OCI-LY7 (cell line): ENCODE measurements around the gene KCNK13. TPM values are rescaled to one million over a fixed set of nuclear protein-coding genes. Genes with fewer than 3 reads are reported as not detected.

Experiments used
- BruUV-seq: library from RNA; stranded (reverse); fragments of 400-500 nt; replicated peaks from 2 replicates; lab custom pipeline; 2021; lab: Mats Ljungman, UMichigan
- CTCF ChIA-PET: fragments of 300-600 bp; sonication (Branson Sonifier 250); formaldehyde crosslinking; loops from one replicate; lab custom pipeline; 2022; ENCODE audit warnings: antibody characterized with exemption; ENCODE audit not compliant: unreplicated experiment; lab: Charles Lee
- POLR2A ChIA-PET: fragments of 300-600 bp; sonication (Branson Sonifier 250); formaldehyde crosslinking; loops from one replicate; lab custom pipeline; 2022; ENCODE audit warnings: antibody characterized with exemption; lab: Charles Lee
- DNase-seq: peaks from one replicate; pipeline ENCODE4 v3.0.0-alpha.2; 2015; ENCODE audit warnings: low spot score
- H2AFZ ChIP-seq: fragments of 200-600 bp; sonication (generic), shearing (Covaris generic); 2 replicates; pipeline ENCODE4 v1.6.1; 2014; ENCODE audit warnings: mild to moderate bottlenecking, antibody characterized with exemption, low read length, moderate library complexity
- H3K27ac ChIP-seq: fragments of 200-600 bp; sonication (generic); 2 replicates; pipeline ENCODE4 v1.5.1; 2014; ENCODE audit warnings: mixed run types, low read depth, mild to moderate bottlenecking, moderate library complexity, low read length, inconsistent platforms; ENCODE audit not compliant: poor library complexity, severe bottlenecking
- H3K36me3 ChIP-seq: fragments of 200-600 bp; sonication (generic); 2 replicates; pipeline ENCODE4 v1.6.1; 2014; ENCODE audit warnings: mild to moderate bottlenecking, antibody characterized with exemption, low read length, moderate library complexity, mixed read lengths; ENCODE audit not compliant: insufficient read depth
- H3K4me1 ChIP-seq: fragments of 200-600 bp; sonication (generic); 2 replicates; pipeline ENCODE4 v1.5.1; 2014; ENCODE audit warnings: mild to moderate bottlenecking, low read length; ENCODE audit not compliant: insufficient read depth, poor library complexity, severe bottlenecking
- H3K4me2 ChIP-seq: fragments of 200-600 bp; sonication (generic); 2 replicates; pipeline ENCODE4 v1.6.1; 2014; ENCODE audit warnings: mild to moderate bottlenecking, low read length
- H3K4me3 ChIP-seq: fragments of 200-600 bp; sonication (generic); 2 replicates; pipeline ENCODE4 v1.5.1; 2014; ENCODE audit warnings: mild to moderate bottlenecking, low read depth, low read length; ENCODE audit not compliant: poor library complexity, severe bottlenecking
- H3K79me2 ChIP-seq: fragments of 200-600 bp; sonication (generic); 2 replicates; pipeline ENCODE4 v1.6.1; 2016; ENCODE audit warnings: low read depth, mild to moderate bottlenecking, low read length, moderate library complexity, mixed read lengths; ENCODE audit not compliant: insufficient read depth
- H3K9me2 ChIP-seq: fragments of 200-600 bp; sonication (generic); 2 replicates; pipeline ENCODE4 v1.6.1; 2016; ENCODE audit warnings: mild to moderate bottlenecking, low read length, mixed read lengths; ENCODE audit not compliant: insufficient read depth
- H3K9me3 ChIP-seq: fragments of 200-600 bp; sonication (generic); 2 replicates; pipeline ENCODE4 v1.6.1; 2014; ENCODE audit warnings: mild to moderate bottlenecking, mixed run types, low read length, mixed read lengths
- H4K20me1 ChIP-seq: fragments of 200-600 bp; sonication (generic); 2 replicates; pipeline ENCODE4 v1.6.1; 2014; ENCODE audit warnings: mild to moderate bottlenecking, antibody characterized with exemption, low read length, moderate library complexity, mixed read lengths; ENCODE audit not compliant: insufficient read depth
- EZH2phosphoT487 ChIP-seq: fragments of 200-600 bp; sonication (generic); IDR thresholded peaks from 2 replicates; pipeline ENCODE4 v1.6.1; 2018; ENCODE audit warnings: low read depth, borderline replicate concordance, mild to moderate bottlenecking, mixed run types, antibody characterized with exemption, low read length, moderate library complexity, mixed read lengths
- intact Hi-C: fragments of 100-400 bp; cut with micrococcal nuclease; formaldehyde crosslinking; loops from one replicate; pipeline ENCODE4 v1.10.0; 2022; ENCODE audit not compliant: unreplicated experiment
- total RNA-seq, 2 experiments: library from RNA; depleted of rRNA in 1 of 2; stranded (reverse); fragments of >200 nt in 1 of 2; shearing (Covaris generic) in 1 of 2; gene quantifications; 2 replicates each; pipeline ENCODE4 v1.2.3, GENCODE V29; 2014 to 2022
- TF ChIP-seq, protein P1 (sequence below): fragments of 200-600 bp; sonication (generic); conservative IDR thresholded peaks from 2 replicates; pipeline ENCODE4 v1.5.1; 2014; ENCODE audit warnings: mild to moderate bottlenecking, antibody characterized with exemption, low read length, moderate library complexity, mixed read lengths

The KCNK13 gene
- total RNA-seq, 2 experiments from 2014 or later, result not detected

DNA sequence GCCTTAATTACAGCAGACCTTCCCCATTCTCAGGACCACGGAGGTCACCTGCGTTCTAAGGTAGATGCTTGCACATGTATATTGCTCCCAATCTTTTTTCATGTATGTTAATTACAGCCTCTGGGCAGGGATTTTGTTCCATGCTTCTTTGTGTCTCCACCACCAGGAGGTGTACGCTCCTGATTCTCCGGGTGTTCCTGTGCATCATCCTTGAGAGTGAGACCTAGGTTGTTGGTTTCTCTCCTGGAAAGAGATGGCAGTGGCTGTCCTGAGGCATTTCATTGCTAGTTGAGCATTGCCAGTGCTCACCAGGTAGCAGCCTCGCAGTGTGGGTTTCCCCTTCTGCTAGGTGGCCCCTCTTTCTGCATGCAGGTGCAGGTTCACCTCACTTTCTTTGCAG is 52.8 kb downstream of the KCNK13 start:
- no peaks in the 10 kb centered on the region for H3K9me2 ChIP-seq
- H3K79me2 ChIP-seq, result no peaks in the 10 kb centered on the region
- no peak overlapping the region for H3K4me3 ChIP-seq
- ChIA-PET POLR2A (no interaction called here), CTCF (no interaction called here)
- no peak overlapping the region for H2AFZ ChIP-seq
- H3K4me2 ChIP-seq, result no peak overlapping the region
- intact Hi-C loops, result no loop called here
- no peaks in the 10 kb centered on the region for H3K36me3 ChIP-seq
- H3K4me1 ChIP-seq, result no peaks in the 10 kb centered on the region
- no peaks in the 10 kb centered on the region for H3K9me3 ChIP-seq
- BruUV-seq, result no TSS peak
- TF ChIP-seq, protein P1, sequence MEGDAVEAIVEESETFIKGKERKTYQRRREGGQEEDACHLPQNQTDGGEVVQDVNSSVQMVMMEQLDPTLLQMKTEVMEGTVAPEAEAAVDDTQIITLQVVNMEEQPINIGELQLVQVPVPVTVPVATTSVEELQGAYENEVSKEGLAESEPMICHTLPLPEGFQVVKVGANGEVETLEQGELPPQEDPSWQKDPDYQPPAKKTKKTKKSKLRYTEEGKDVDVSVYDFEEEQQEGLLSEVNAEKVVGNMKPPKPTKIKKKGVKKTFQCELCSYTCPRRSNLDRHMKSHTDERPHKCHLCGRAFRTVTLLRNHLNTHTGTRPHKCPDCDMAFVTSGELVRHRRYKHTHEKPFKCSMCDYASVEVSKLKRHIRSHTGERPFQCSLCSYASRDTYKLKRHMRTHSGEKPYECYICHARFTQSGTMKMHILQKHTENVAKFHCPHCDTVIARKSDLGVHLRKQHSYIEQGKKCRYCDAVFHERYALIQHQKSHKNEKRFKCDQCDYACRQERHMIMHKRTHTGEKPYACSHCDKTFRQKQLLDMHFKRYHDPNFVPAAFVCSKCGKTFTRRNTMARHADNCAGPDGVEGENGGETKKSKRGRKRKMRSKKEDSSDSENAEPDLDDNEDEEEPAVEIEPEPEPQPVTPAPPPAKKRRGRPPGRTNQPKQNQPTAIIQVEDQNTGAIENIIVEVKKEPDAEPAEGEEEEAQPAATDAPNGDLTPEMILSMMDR, result no peak
- no peak for TF ChIP-seq EZH2phosphoT487
- no peaks in the 10 kb centered on the region for H4K20me1 ChIP-seq
- no peak overlapping the region for H3K27ac ChIP-seq
- no peak for DNase-seq

DNA sequence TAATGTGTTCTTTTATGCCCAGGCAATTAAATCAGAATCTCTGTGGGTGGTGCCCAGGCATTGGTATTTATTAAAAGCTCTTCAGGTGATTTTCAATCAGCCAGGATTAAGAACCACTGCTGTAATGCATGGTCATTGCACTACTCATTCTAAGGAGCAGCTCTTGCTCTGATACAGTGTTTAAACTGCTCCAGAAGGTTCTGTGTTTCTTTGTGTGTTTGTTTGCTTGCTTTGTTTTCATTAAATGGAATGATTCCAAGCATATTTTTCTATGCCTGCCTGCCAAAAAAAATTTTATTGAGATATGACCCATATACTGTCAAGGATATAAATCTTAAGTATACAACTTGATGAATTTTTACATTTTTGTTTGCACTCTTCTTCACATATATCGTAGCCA is 54.0 kb downstream of the KCNK13 start:
- no peaks in the 10 kb centered on the region for H3K9me2 ChIP-seq
- ChIA-PET CTCF (no interaction called here), POLR2A (interaction anchor here (0.5 kb wide), 1 partner anchor 1595 kb away, joined by 3 read pairs; no protein-coding TSS in a partner anchor)
- no peak overlapping the region for H3K4me2 ChIP-seq
- H3K9me3 ChIP-seq, result no peaks in the 10 kb centered on the region
- no peak overlapping the region for H3K4me3 ChIP-seq
- no peaks in the 10 kb centered on the region for H4K20me1 ChIP-seq
- H3K36me3 ChIP-seq, result no peaks in the 10 kb centered on the region
- no peak for DNase-seq
- no peaks in the 10 kb centered on the region for H3K79me2 ChIP-seq
- intact Hi-C loops, result no loop called here
- TF ChIP-seq, protein P1, result no peak
- TF ChIP-seq EZH2phosphoT487, result no peak
- no peak overlapping the region for H2AFZ ChIP-seq
- no peaks in the 10 kb centered on the region for H3K4me1 ChIP-seq
- H3K27ac ChIP-seq, result no peak overlapping the region
- BruUV-seq, result no TSS peak

DNA sequence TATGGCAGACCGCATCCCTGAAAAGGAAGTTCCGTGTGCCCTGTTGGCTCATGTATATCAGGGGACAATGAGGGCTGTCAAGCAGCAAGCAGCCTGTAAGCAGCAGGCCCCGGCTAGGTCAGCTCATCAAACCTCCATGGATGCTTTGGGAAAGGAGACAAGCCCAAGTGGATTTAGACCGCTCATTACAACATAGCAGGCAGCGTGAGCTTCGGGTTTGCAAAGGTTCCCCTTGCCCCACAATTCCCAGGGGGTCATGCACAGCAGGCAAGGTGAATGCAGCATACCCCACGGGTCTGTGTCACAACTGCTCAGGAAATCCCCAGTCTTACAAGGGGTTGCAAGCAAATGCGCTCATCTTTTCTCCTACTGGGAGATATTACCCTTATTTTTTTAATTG is 54.6 kb downstream of the KCNK13 start:
- DNase-seq, result no peak
- Histone ChIP-seq H3K36me3 (no peaks in the 10 kb centered on the region), H3K9me3 (no peaks in the 10 kb centered on the region), H3K79me2 (no peaks in the 10 kb centered on the region), H2AFZ (no peak overlapping the region), H3K4me2 (no peak overlapping the region), H4K20me1 (no peaks in the 10 kb centered on the region), H3K9me2 (no peaks in the 10 kb centered on the region), H3K27ac (no peak overlapping the region), H3K4me1 (no peaks in the 10 kb centered on the region), H3K4me3 (no peak overlapping the region)
- no TSS peak for BruUV-seq
- CTCF ChIA-PET, result no interaction called here
- intact Hi-C loops, result no loop called here
- POLR2A ChIA-PET, result no interaction called here
- TF ChIP-seq EZH2phosphoT487, result no peak
- TF ChIP-seq, protein P1, result no peak
